ENCODE data around the gene ZDHHC11. TPM values are rescaled to one million over a fixed set of nuclear protein-coding genes. Genes with fewer than 3 reads are reported as not detected.

Gene ZDHHC11, protein sequence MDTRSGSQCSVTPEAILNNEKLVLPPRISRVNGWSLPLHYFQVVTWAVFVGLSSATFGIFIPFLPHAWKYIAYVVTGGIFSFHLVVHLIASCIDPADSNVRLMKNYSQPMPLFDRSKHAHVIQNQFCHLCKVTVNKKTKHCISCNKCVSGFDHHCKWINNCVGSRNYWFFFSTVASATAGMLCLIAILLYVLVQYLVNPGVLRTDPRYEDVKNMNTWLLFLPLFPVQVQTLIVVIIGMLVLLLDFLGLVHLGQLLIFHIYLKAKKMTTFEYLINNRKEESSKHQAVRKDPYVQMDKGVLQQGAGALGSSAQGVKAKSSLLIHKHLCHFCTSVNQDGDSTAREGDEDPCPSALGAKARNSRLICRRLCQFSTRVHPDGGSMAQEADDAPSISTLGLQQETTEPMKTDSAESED
- total RNA-seq (2022; extraction: Qiagen RNA extraction; ENCODE audit: low read depth): 11.1 to 22.4 TPM (median 18.3 TPM) in 5 replicates

DNA sequence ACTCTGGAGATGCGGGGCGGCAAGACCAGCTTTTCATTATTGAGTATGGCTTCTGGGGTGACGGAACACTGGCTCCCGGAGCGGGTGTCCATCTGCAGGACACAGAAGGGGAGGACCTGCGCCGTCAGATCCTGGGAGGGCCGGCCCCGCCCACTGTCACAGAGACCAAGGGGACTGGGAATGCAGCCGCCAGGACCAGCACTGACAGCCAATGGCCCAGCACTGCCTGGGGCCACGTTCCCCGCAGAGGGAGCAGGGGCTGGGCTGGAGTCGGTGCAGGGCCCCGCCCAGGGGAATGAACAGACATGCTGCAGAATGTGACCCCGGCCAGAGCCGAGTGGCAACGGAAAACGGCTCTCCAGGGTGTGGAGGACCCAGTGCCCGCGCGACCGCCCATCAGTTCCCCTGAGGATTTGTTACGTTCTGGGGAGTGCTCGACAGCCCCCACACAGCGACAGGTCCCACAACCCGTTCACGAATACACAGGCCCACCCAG lies at the start of gene ZDHHC11:
Gene ZDHHC11 (minus strand): TSS at position 476 of the 496 bp plus-strand sequence. CDS start 384 bp downstream, at position 92.

DNA sequence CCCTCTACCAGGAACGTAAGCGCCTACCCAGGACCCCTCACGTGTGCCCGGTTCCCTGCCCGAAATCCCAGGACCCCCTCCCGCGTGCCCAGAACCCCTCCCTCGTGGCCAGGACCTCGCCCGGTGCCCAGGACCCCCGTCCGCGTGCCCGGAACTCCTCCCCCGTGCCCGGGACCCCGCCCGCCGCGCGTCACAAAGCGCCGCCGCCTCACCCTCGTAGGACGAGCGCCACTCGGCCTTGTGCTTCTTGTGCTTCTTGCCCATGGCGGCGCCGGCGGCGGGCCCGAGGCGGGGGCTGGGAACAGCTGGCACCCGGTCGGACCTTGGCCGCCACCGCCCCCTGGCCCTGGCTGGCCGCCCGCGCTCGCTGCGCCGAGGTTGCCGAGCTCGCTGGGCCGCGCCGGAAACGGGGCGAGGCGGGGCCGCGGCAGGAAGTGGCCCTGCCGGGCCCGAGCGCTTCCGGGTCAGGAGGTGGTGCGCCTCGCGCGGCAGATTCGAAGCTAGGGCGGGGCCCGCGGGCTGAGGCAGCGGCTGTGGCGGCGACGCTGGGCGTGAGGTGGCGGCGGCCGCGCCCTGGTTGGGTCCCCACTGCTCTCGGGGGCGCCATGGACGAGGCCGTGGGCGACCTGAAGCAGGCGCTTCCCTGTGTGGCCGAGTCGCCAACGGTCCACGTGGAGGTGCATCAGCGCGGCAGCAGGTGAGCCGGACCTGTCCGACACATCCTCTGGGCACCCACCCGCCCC lies 41.8 kb upstream of the ZDHHC11 start, which contains the start of the genes BRD9 and TRIP13:
Gene BRD9 (minus strand): TSS at position 408 of the 743 bp plus-strand sequence. CDS start 144 bp downstream, at position 264.
Gene TRIP13 (plus strand): TSS at position 491 of the 743 bp plus-strand sequence. CDS start 115 bp downstream, at position 606.

DNA sequence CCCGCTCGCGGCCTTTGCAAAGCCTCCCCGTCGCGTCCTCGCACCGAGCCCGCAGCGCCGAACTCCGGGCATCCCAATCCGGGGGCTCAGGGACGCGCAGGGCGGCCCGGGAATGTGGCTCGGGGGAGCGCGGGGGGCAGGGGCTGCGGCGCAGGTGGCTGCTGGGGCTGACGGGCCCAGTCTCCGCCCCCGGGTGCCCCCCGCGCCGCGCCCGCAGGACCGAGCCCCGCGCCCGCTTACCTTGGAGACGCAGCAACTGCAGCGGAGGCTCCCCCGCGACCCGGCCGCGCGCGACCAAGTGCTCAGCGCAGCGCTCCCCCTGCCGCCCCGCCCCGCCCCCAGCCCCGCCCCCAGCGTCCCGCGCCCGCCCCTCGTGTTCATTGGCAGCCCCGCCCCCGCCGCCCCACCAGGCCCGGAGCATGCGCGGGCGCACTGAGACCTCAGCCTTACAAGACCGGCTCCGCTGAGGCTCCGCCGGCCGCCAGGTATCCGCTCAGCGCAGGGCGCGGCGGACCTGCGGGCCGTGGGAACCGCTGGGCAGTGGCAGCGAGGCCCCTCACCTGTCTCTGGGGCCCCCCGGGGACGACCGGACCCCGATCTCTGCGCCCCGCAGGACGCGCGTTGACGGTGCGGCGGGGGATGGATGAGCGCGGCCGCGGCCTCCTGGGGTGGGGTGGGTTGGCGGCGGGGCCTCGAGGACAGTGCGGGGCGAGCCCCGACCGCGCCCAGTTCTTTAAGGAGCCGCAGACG lies 66.2 kb downstream of the ZDHHC11 start, which contains the start of gene ZDHHC11B:
Gene ZDHHC11B (minus strand): TSS at position 302 of the 750 bp plus-strand sequence. CDS start 17,810 bp downstream, outside the sequence.

Other genes with a start within 250 kb of the ZDHHC11 start
- gene CEP72, start 238.6 kb downstream of the ZDHHC11 start, total RNA-seq (2022; extraction: Qiagen RNA extraction; ENCODE audit: low read depth): 8.8 to 11.1 TPM (median 10.9 TPM) in 5 replicates
- 5.1 to 6.4 TPM (median 5.5 TPM) in 5 replicates for gene TPPP, start 157.6 kb downstream of the ZDHHC11 start, total RNA-seq (2022; extraction: Qiagen RNA extraction; ENCODE audit: low read depth)
- gene ZDHHC11B, start 66.3 kb downstream of the ZDHHC11 start, total RNA-seq (2022; extraction: Qiagen RNA extraction; ENCODE audit: low read depth): 0.92 to 1.5 TPM (median 1.1 TPM) in 5 replicates
- 35.0 to 41.6 TPM (median 37.8 TPM) in 5 replicates for gene BRD9, start 41.8 kb upstream of the ZDHHC11 start, total RNA-seq (2022; extraction: Qiagen RNA extraction; ENCODE audit: low read depth)
- 54.3 to 72.1 TPM (median 66.0 TPM) in 5 replicates for gene TRIP13, start 41.9 kb upstream of the ZDHHC11 start, total RNA-seq (2022; extraction: Qiagen RNA extraction; ENCODE audit: low read depth)
- gene NKD2, start 157.8 kb upstream of the ZDHHC11 start, total RNA-seq (2022; extraction: Qiagen RNA extraction; ENCODE audit: low read depth): 8.7 to 13.3 TPM (median 10.7 TPM) in 5 replicates